Activated CD4-positive, alpha-beta memory T cell treated with anti-CD3 and anti-CD28 coated beads, Interleukin-2, amount 10 ng/mL, durations not matched to agents 7 days and 5 days (primary cell): ENCODE results near the gene GALM. TPM values are rescaled to one million over a fixed set of nuclear protein-coding genes. Genes with fewer than 3 reads are reported as not detected.

ENCODE experiments used
- total RNA-seq, 2 experiments: library from RNA; stranded (reverse); gene quantifications; one replicate each; pipeline ENCODE4 v1.2.3, GENCODE V29; 2021

GALM gene
- total RNA-seq, 2 experiments from 2014 or later: 94.7 to 97.4 TPM

Other genes with a start within 250 kb of the GALM start
- 100 to 1,000 TPM; 104 to 119 TPM for gene HNRNPLL, start 63.2 kb upstream of the GALM start, total RNA-seq
- gene SRSF7, start 85.2 kb downstream of the GALM start, total RNA-seq: 100 to 1,000 TPM; 243 to 249 TPM
- 10 to 100 TPM; 12.0 to 15.3 TPM for gene GEMIN6, start 112.1 kb downstream of the GALM start, total RNA-seq
- gene DHX57, start 209.8 kb downstream of the GALM start, total RNA-seq: 10 to 100 TPM; 12.1 to 12.8 TPM
- gene MORN2, start 209.9 kb downstream of the GALM start, total RNA-seq: 1 to 10 TPM; 1.3 to 1.7 TPM
- gene ARHGEF33, start 223.8 kb downstream of the GALM start, total RNA-seq: under 1 TPM in 1 of 2 experiments, not detected in 1; 0.28 TPM